ENCODE data around the gene PCDH1. TPM values are rescaled to one million over a fixed set of nuclear protein-coding genes. Genes with fewer than 3 reads are reported as not detected.

Gene PCDH1
- total RNA-seq, 1 donor from 2014 or later: 11.5 TPM

GRCh38 chr5:141904551-141904950 lies 26.3 kb upstream of the PCDH1 start:
- no peak overlapping the region for H3K4me3 ChIP-seq (ENCODE audit: insufficient read depth, low read depth, low read length)
- peaks cover 5% of the 10 kb centered on the region for H3K27me3 ChIP-seq (ENCODE audit: insufficient read depth, low read length)
- no peaks in the 10 kb centered on the region for H3K36me3 Mint-ChIP-seq (ENCODE audit: low read depth, unreplicated experiment)
- H3K9me3 ChIP-seq (ENCODE audit: insufficient read depth, low read depth, low read length): no peaks in the 10 kb centered on the region
- no peak overlapping the region for H3K27ac ChIP-seq (ENCODE audit: low read depth, low read length)
- no peak overlapping the region for H3K4me2 ChIP-seq (ENCODE audit: low read length)
- H3K36me3 ChIP-seq (ENCODE audit: insufficient read depth, low read length): no peaks in the 10 kb centered on the region
- H3K9ac ChIP-seq (ENCODE audit: low read length): no peak overlapping the region
- no peak overlapping the region for H3K4me3 Mint-ChIP-seq (ENCODE audit: unreplicated experiment)
- DNase-seq (ENCODE audit: low read depth) (no peak), FAIRE-seq (no peak)
- TF ChIP-seq CTCF (IDR thresholded peaks at IDR 0.05; ENCODE audit: insufficient read depth, low read depth, low read length): no peak
- no peak for TF ChIP-seq EZH2 (IDR thresholded peaks at IDR 0.05; ENCODE audit: insufficient read depth, low read length)
- H4K20me1 ChIP-seq (ENCODE audit: insufficient read depth, low read length): no peaks in the 10 kb centered on the region
- no peak overlapping the region for H3K27ac Mint-ChIP-seq (ENCODE audit: unreplicated experiment)
- H3K27me3 Mint-ChIP-seq (ENCODE audit: low read depth, unreplicated experiment): peaks cover 6% of the 10 kb centered on the region
- no peaks in the 10 kb centered on the region for H3K4me1 ChIP-seq (ENCODE audit: insufficient read depth, low read length)
- H3K9me3 Mint-ChIP-seq (ENCODE audit: unreplicated experiment): no peaks in the 10 kb centered on the region
- no peaks in the 10 kb centered on the region for H3K79me2 ChIP-seq (ENCODE audit: insufficient read depth, low read length)
- H3K4me1 Mint-ChIP-seq (ENCODE audit: low read depth, unreplicated experiment): no peaks in the 10 kb centered on the region
- H2AFZ ChIP-seq (ENCODE audit: low read depth, low read length): no peak overlapping the region

- H3K4me3 ChIP-seq (ENCODE audit: insufficient read depth, low read depth, low read length): no peak overlapping the region
- H3K4me1 ChIP-seq (ENCODE audit: insufficient read depth, low read length): no peaks in the 10 kb centered on the region
- Mint-ChIP-seq H3K27me3 (ENCODE audit: low read depth, unreplicated experiment) (peaks cover 6% of the 10 kb centered on the region), H3K4me1 (ENCODE audit: low read depth, unreplicated experiment) (no peaks in the 10 kb centered on the region), H3K9me3 (ENCODE audit: unreplicated experiment) (no peaks in the 10 kb centered on the region), H3K27ac (ENCODE audit: unreplicated experiment) (no peak overlapping the region), H3K36me3 (ENCODE audit: low read depth, unreplicated experiment) (no peaks in the 10 kb centered on the region), H3K4me3 (ENCODE audit: unreplicated experiment) (no peak overlapping the region)
- H3K9ac ChIP-seq (ENCODE audit: low read length): no peak overlapping the region
- no peaks in the 10 kb centered on the region for H3K79me2 ChIP-seq (ENCODE audit: insufficient read depth, low read length)
- no peak for DNase-seq (ENCODE audit: low read depth)
- H2AFZ ChIP-seq (ENCODE audit: low read depth, low read length): no peak overlapping the region
- TF ChIP-seq CTCF (IDR thresholded peaks at IDR 0.05; ENCODE audit: insufficient read depth, low read depth, low read length) (no peak), EZH2 (IDR thresholded peaks at IDR 0.05; ENCODE audit: insufficient read depth, low read length) (no peak)
- H4K20me1 ChIP-seq (ENCODE audit: insufficient read depth, low read length): no peaks in the 10 kb centered on the region
- no peak for FAIRE-seq
- H3K27me3 ChIP-seq (ENCODE audit: insufficient read depth, low read length): peaks cover 5% of the 10 kb centered on the region
- no peak overlapping the region for H3K4me2 ChIP-seq (ENCODE audit: low read length)
- no peaks in the 10 kb centered on the region for H3K36me3 ChIP-seq (ENCODE audit: insufficient read depth, low read length)
- H3K27ac ChIP-seq (ENCODE audit: low read depth, low read length): no peak overlapping the region
- no peaks in the 10 kb centered on the region for H3K9me3 ChIP-seq (ENCODE audit: insufficient read depth, low read depth, low read length)
Observed at GRCh38 chr5:141903261-141903660, 25.1 kb upstream of the PCDH1 start.

- no peak overlapping the region for H3K4me2 ChIP-seq (ENCODE audit: low read length)
- H3K4me1 Mint-ChIP-seq (ENCODE audit: low read depth, unreplicated experiment): no peaks in the 10 kb centered on the region
- H3K27me3 Mint-ChIP-seq (ENCODE audit: low read depth, unreplicated experiment): peaks cover 6% of the 10 kb centered on the region
- no peaks in the 10 kb centered on the region for H3K36me3 Mint-ChIP-seq (ENCODE audit: low read depth, unreplicated experiment)
- TF ChIP-seq EZH2 (IDR thresholded peaks at IDR 0.05; ENCODE audit: insufficient read depth, low read length) (no peak), CTCF (IDR thresholded peaks at IDR 0.05; ENCODE audit: insufficient read depth, low read depth, low read length) (no peak)
- H3K4me3 ChIP-seq (ENCODE audit: insufficient read depth, low read depth, low read length): no peak overlapping the region
- no peaks in the 10 kb centered on the region for H3K4me1 ChIP-seq (ENCODE audit: insufficient read depth, low read length)
- no peak overlapping the region for H3K27ac ChIP-seq (ENCODE audit: low read depth, low read length)
- H3K4me3 Mint-ChIP-seq (ENCODE audit: unreplicated experiment): no peak overlapping the region
- H4K20me1 ChIP-seq (ENCODE audit: insufficient read depth, low read length): no peaks in the 10 kb centered on the region
- no peak overlapping the region for H3K27ac Mint-ChIP-seq (ENCODE audit: unreplicated experiment)
- DNase-seq (ENCODE audit: low read depth) (no peak), FAIRE-seq (no peak)
- no peak overlapping the region for H2AFZ ChIP-seq (ENCODE audit: low read depth, low read length)
- H3K36me3 ChIP-seq (ENCODE audit: insufficient read depth, low read length): no peaks in the 10 kb centered on the region
- H3K27me3 ChIP-seq (ENCODE audit: insufficient read depth, low read length): peaks cover 5% of the 10 kb centered on the region
- no peaks in the 10 kb centered on the region for H3K79me2 ChIP-seq (ENCODE audit: insufficient read depth, low read length)
- H3K9ac ChIP-seq (ENCODE audit: low read length): no peak overlapping the region
- no peaks in the 10 kb centered on the region for H3K9me3 Mint-ChIP-seq (ENCODE audit: unreplicated experiment)
- no peaks in the 10 kb centered on the region for H3K9me3 ChIP-seq (ENCODE audit: insufficient read depth, low read depth, low read length)
Observed at GRCh38 chr5:141902015-141902814, 24.0 kb upstream of the PCDH1 start.

Data from astrocyte (in vitro differentiated cells and primary cell).